ENCODE measurements around the gene SEPTIN1. TPM values are rescaled to one million over a fixed set of nuclear protein-coding genes. Genes with fewer than 3 reads are reported as not detected.
A peak's percentile ranks its signal among the peaks of the same experiment; 100 is the strongest.

The SEPTIN1 gene
- total and polyA plus RNA-seq, 7 experiments from 2014 or later: 176 to 355 (median 201) TPM

GRCh38 chr16:30354423-30355143, 27.8 kb downstream of the SEPTIN1 start:
- ChIA-PET POLR2A (interaction anchor here (0.8 to 4.9 kb wide), 11 partner anchors 10 to 288 kb away, joined by 3 to 22 read pairs (median 4); partner anchors contain the start of genes ALDOA, SEPTIN1, TBC1D10B and ZNF48), CTCF (interaction anchor here (1.1 to 1.3 kb wide), 2 partner anchors 16 to 19 kb away, joined by 3 read pairs; no protein-coding TSS in a partner anchor)
- Mint-ChIP-seq H3K9me3 (no peaks in the 10 kb centered on the region), H3K4me1 (peaks cover 10 to 51% (median 30%) of the 10 kb centered on the region in 7 donors), H3K36me3 (peaks cover 0 to 26% (median 4%) of the 10 kb centered on the region in 5 donors), H3K27ac (peak overlapping the region; percentile 95 to 99 (median 98)), H3K27me3 (peaks cover 0 to 2% (median 0%) of the 10 kb centered on the region in 5 donors), H3K4me3 (peak overlapping the region; percentile 90 to 100 (median 96))
- ATAC-seq (peak; percentile 36), DNase-seq (peak in 2 of 9 donors; percentile 6 to 11)
- Histone ChIP-seq H3K4me3 (ENCODE audit: low read length) (peak overlapping the region; percentile 82), H3K36me3 (ENCODE audit: control insufficient read depth in 2 of 3, insufficient read depth in 3 of 3, low read length in 3 of 3) (peaks cover 0 to 70% (median 22%) of the 10 kb centered on the region in 3 experiments), H3K4me1 (ENCODE audit: control insufficient read depth in 2 of 2, insufficient read depth in 2 of 2, low read length in 2 of 2) (peaks cover 16 to 18% of the 10 kb centered on the region in 2 donors), H3K27me3 (ENCODE audit: control insufficient read depth in 2 of 2, insufficient read depth in 2 of 2, low read length in 2 of 2) (no peaks in the 10 kb centered on the region), H3K9me3 (ENCODE audit: control insufficient read depth in 2 of 3, low read length in 3 of 3) (no peaks in the 10 kb centered on the region), H3K27ac (ENCODE audit: low read depth, low read length) (peak overlapping the region; percentile 92)
- intact Hi-C loops (cut with micrococcal nuclease): loop anchor here (1.0 to 2.0 kb wide), 6 partner anchors 16 to 54 kb away; partner anchors contain the start of genes TBC1D10B (in 1 of the 2) and ZNF771 (in 1 of the 2)

GRCh38 chr16:30353438-30354129, 28.8 kb downstream of the SEPTIN1 start:
- Histone ChIP-seq H3K27ac (ENCODE audit: low read depth, low read length) (peak overlapping the region; percentile 92), H3K9me3 (ENCODE audit: control insufficient read depth in 2 of 3, low read length in 3 of 3) (no peaks in the 10 kb centered on the region), H3K36me3 (ENCODE audit: control insufficient read depth in 2 of 3, insufficient read depth in 3 of 3, low read length in 3 of 3) (peaks cover 0 to 60% (median 22%) of the 10 kb centered on the region in 3 experiments), H3K4me3 (ENCODE audit: low read length) (peak overlapping the region; percentile 82), H3K27me3 (ENCODE audit: control insufficient read depth in 2 of 2, insufficient read depth in 2 of 2, low read length in 2 of 2) (no peaks in the 10 kb centered on the region), H3K4me1 (ENCODE audit: control insufficient read depth in 2 of 2, insufficient read depth in 2 of 2, low read length in 2 of 2) (peaks cover 16 to 18% of the 10 kb centered on the region in 2 donors)
- Mint-ChIP-seq H3K4me1 (peaks cover 10 to 52% (median 33%) of the 10 kb centered on the region in 7 donors), H3K4me3 (peak overlapping the region; percentile 90 to 100 (median 96)), H3K36me3 (peaks cover 0 to 24% (median 4%) of the 10 kb centered on the region in 5 donors), H3K27me3 (peaks cover 0 to 2% (median 0%) of the 10 kb centered on the region in 5 donors), H3K9me3 (no peaks in the 10 kb centered on the region), H3K27ac (peak overlapping the region in 5 of 9 donors; percentile 23 to 99 (median 98))
- no peak for ATAC-seq
- ChIA-PET POLR2A (interaction anchor here (1.1 to 4.9 kb wide), 5 partner anchors 18 to 287 kb away, joined by 3 to 22 read pairs (median 6); partner anchors contain the start of genes ALDOA, SEPTIN1 and TBC1D10B), CTCF (interaction anchor here (1.1 to 1.3 kb wide), 3 partner anchors 17 to 56 kb away, joined by 3 to 5 read pairs (median 3); no protein-coding TSS in a partner anchor)
- intact Hi-C loops (cut with micrococcal nuclease): loop anchor here in 1 of 2 donors (2.0 kb wide), 2 partner anchors 25 to 55 kb away; no protein-coding TSS in a partner anchor
- peak in 1 of 9 donors; percentile 13 for DNase-seq

DNA sequence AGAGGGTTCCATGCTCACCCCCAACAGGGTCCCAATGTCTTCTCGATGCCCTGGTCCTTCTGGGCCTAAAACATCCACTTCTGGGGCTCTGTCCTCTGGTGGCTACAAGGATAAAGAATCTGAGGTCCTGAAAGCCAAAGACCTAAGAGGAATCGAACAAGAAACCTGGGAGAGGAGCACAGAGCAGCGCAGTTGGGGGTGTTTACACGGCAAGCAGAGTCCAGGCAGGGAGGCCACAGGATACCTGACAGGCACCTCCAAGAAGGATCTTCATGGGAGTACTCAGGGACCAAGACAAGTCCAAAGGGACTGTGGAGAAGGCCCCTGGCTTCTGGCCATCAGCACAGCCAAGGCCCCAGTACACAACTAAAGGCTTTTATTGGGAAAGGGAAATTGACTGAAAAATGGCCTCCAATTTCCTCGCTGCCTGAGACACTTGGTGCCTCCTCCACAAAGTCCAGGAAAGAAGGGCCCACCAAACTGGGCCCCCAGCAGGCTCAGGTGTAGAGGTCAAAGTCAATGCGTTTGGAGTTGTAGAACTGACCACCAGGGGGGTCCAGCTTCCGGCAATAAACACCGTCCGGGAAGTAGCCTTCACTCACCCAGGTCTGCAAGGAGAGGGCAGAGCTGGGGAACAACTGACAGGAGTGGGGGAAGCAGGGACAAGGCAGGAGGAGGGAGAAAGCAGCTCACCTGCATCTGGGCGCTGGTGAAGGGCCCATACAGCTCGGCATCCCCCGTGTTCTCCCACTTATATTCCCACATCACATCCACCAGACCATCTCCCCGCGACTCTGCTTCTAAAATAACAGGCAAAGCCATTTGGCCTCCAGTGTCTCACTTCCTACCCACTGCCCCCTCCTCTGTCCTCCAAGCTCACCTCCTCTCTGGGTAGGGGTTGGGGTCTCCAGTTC, 29.6 kb downstream of the SEPTIN1 start:
- DNase-seq: peak in 1 of 9 donors; percentile 6
- Mint-ChIP-seq H3K27ac (peak overlapping the region in 4 of 9 donors; percentile 16 to 47 (median 38)), H3K4me3 (peak overlapping the region in 9 of 10 donors; percentile 11 to 68 (median 41)), H3K4me1 (peaks cover 10 to 52% (median 33%) of the 10 kb centered on the region in 7 donors), H3K36me3 (peaks cover 0 to 24% (median 4%) of the 10 kb centered on the region in 5 donors), H3K27me3 (peaks cover 0 to 2% (median 0%) of the 10 kb centered on the region in 5 donors), H3K9me3 (no peaks in the 10 kb centered on the region)
- Histone ChIP-seq H3K4me1 (ENCODE audit: control insufficient read depth in 2 of 2, insufficient read depth in 2 of 2, low read length in 2 of 2) (peaks cover 16 to 18% of the 10 kb centered on the region in 2 donors), H3K4me3 (ENCODE audit: low read length) (no peak overlapping the region), H3K36me3 (ENCODE audit: control insufficient read depth in 2 of 3, insufficient read depth in 3 of 3, low read length in 3 of 3) (peaks cover 0 to 52% (median 22%) of the 10 kb centered on the region in 3 experiments), H3K27ac (ENCODE audit: low read depth, low read length) (no peak overlapping the region), H3K27me3 (ENCODE audit: control insufficient read depth in 2 of 2, insufficient read depth in 2 of 2, low read length in 2 of 2) (no peaks in the 10 kb centered on the region), H3K9me3 (ENCODE audit: control insufficient read depth in 2 of 3, low read length in 3 of 3) (no peaks in the 10 kb centered on the region)
- intact Hi-C loops (cut with micrococcal nuclease): no loop called here
- POLR2A ChIA-PET: interaction anchor here (1.3 to 4.9 kb wide), 2 partner anchors 18 to 30 kb away, joined by 3 to 22 read pairs; partner anchors contain the start of genes SEPTIN1 and TBC1D10B
- no peak for ATAC-seq
- CTCF ChIA-PET: interaction anchor here (1.1 kb wide), 1 partner anchor 57 kb away, joined by 5 read pairs; no protein-coding TSS in a partner anchor

- H3K9me3 ChIP-seq (ENCODE audit: control insufficient read depth in 2 of 3, low read length in 3 of 3): no peaks in the 10 kb centered on the region
Measured at GRCh38 chr16:30351586-30352419, 30.6 kb downstream of the SEPTIN1 start.

DNA sequence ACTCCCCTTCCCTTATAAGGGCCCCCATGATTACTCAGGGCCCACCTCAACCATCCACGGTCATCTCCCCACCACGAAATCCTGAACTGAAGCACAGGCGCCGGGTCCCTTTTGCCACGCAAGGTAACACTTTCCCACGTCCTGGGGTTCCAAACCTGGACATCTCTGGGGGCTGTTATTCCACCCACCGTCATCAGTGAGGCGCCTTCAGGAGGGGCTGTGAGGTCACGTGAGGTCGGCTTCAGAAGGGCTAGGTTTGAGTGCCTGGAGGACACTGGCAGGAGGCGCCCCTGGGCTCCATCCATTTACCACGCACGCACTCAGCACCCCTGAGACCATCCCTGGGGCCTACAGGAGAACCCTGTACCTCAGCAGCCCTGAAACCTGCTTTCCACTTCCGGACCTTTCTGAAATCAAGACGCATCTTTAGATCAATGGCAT, 31.3 kb downstream of the SEPTIN1 start:
- POLR2A ChIA-PET: interaction anchor here (1.2 to 1.3 kb wide), 2 partner anchors 15 to 52 kb away, joined by 3 to 7 read pairs; no protein-coding TSS in a partner anchor
- Mint-ChIP-seq H3K4me1 (peaks cover 1 to 39% (median 27%) of the 10 kb centered on the region in 7 donors), H3K27ac (peak overlapping the region in 3 of 9 donors; percentile 22 to 87 (median 32)), H3K27me3 (peaks cover 0 to 2% (median 0%) of the 10 kb centered on the region in 5 donors), H3K9me3 (no peaks in the 10 kb centered on the region), H3K4me3 (peak overlapping the region in 1 of 10 donors; percentile 66), H3K36me3 (peaks cover 0 to 17% (median 4%) of the 10 kb centered on the region in 5 donors)
- intact Hi-C loops (cut with micrococcal nuclease): no loop called here
- Histone ChIP-seq H3K27me3 (ENCODE audit: control insufficient read depth in 2 of 2, insufficient read depth in 2 of 2, low read length in 2 of 2) (no peaks in the 10 kb centered on the region), H3K4me3 (ENCODE audit: low read length) (no peak overlapping the region), H3K27ac (ENCODE audit: low read depth, low read length) (no peak overlapping the region), H3K36me3 (ENCODE audit: control insufficient read depth in 2 of 3, insufficient read depth in 3 of 3, low read length in 3 of 3) (peaks cover 0 to 44% (median 22%) of the 10 kb centered on the region in 3 experiments), H3K9me3 (ENCODE audit: control insufficient read depth in 2 of 3, low read length in 3 of 3) (no peaks in the 10 kb centered on the region), H3K4me1 (ENCODE audit: control insufficient read depth in 2 of 2, insufficient read depth in 2 of 2, low read length in 2 of 2) (peaks cover 16 to 18% of the 10 kb centered on the region in 2 donors)
- DNase-seq (peak in 1 of 9 donors; percentile 5), ATAC-seq (no peak)
- CTCF ChIA-PET: no interaction called here

More at GRCh38 chr16:30351586-30352419, 30.6 kb downstream of the SEPTIN1 start:
- intact Hi-C loops (cut with micrococcal nuclease): no loop called here
- ChIA-PET CTCF (no interaction called here), POLR2A (interaction anchor here (1.3 kb wide), 1 partner anchor 16 kb away, joined by 7 read pairs; no protein-coding TSS in a partner anchor)
- Mint-ChIP-seq H3K4me1 (peaks cover 5 to 46% (median 31%) of the 10 kb centered on the region in 7 donors), H3K27ac (peak overlapping the region in 5 of 9 donors; percentile 27 to 87 (median 39)), H3K4me3 (peak overlapping the region in 5 of 10 donors; percentile 7 to 68 (median 33)), H3K36me3 (peaks cover 0 to 18% (median 4%) of the 10 kb centered on the region in 5 donors), H3K9me3 (no peaks in the 10 kb centered on the region), H3K27me3 (peaks cover 0 to 2% (median 0%) of the 10 kb centered on the region in 5 donors)
- DNase-seq: peak in 1 of 9 donors; percentile 5
- Histone ChIP-seq H3K27ac (ENCODE audit: low read depth, low read length) (no peak overlapping the region), H3K36me3 (ENCODE audit: control insufficient read depth in 2 of 3, insufficient read depth in 3 of 3, low read length in 3 of 3) (peaks cover 0 to 44% (median 22%) of the 10 kb centered on the region in 3 experiments), H3K4me3 (ENCODE audit: low read length) (no peak overlapping the region), H3K4me1 (ENCODE audit: control insufficient read depth in 2 of 2, insufficient read depth in 2 of 2, low read length in 2 of 2) (peaks cover 16 to 18% of the 10 kb centered on the region in 2 donors), H3K27me3 (ENCODE audit: control insufficient read depth in 2 of 2, insufficient read depth in 2 of 2, low read length in 2 of 2) (no peaks in the 10 kb centered on the region)
- no peak for ATAC-seq

Measured in naive thymus-derived CD4-positive, alpha-beta T cell (primary cell).